Aorta (tissue), 5 donors: ENCODE data around the gene MARS1. TPM values are rescaled to one million over a fixed set of nuclear protein-coding genes. Genes with fewer than 3 reads are reported as not detected.
"Not testable (repeated sequence)": the region's sequence is repeated elsewhere in the genome, so short reads cannot be mapped to it uniquely, and the experiment has no call there.

ENCODE experiments used
- ATAC-seq: fragments of 200-7000 bp; cut with Tn5 transposase; one replicate; pipeline ENCODE4 v1.9.1; 2022; ENCODE audit warnings: moderate library complexity; ENCODE audit not compliant: low FRiP score
- DNase-seq, 2 donors: peaks; one replicate each; pipeline ENCODE4 v3.0.0-alpha.2; 2020
- H3K27ac ChIP-seq, 2 donors: one replicate each; pipeline ENCODE4 v1.5.1; 2013; ENCODE audit warnings: low read length in 2 of 2, mild to moderate bottlenecking in 2 of 2, moderate library complexity in 2 of 2, control low read depth in 1 of 2, inconsistent platforms in 1 of 2, low read depth in 1 of 2
- H3K27me3 ChIP-seq, 2 donors: one replicate each; pipeline ENCODE4 v1.6.1; 2013; ENCODE audit warnings: control low read depth in 1 of 2, low read length in 1 of 2, mild to moderate bottlenecking in 1 of 2, moderate library complexity in 1 of 2; ENCODE audit not compliant: insufficient read depth in 2 of 2, control insufficient read depth in 1 of 2
- H3K36me3 ChIP-seq, 2 donors: one replicate each; pipeline ENCODE4 v1.6.1; 2013; ENCODE audit warnings: control low read depth in 1 of 2, low read length in 1 of 2, mild to moderate bottlenecking in 1 of 2; ENCODE audit not compliant: insufficient read depth in 2 of 2, control insufficient read depth in 1 of 2
- H3K4me1 ChIP-seq, 2 donors: one replicate each; pipeline ENCODE4 v1.6.1; 2013; ENCODE audit warnings: low read length in 2 of 2, control low read depth in 1 of 2, mild to moderate bottlenecking in 1 of 2, moderate library complexity in 1 of 2; ENCODE audit not compliant: insufficient read depth in 2 of 2, control insufficient read depth in 1 of 2
- H3K4me3 ChIP-seq, 2 donors: one replicate each; pipeline ENCODE4 v1.5.1; 2013; ENCODE audit warnings: low read length in 2 of 2, control low read depth in 1 of 2, mild to moderate bottlenecking in 1 of 2
- H3K9me3 ChIP-seq: one replicate; pipeline ENCODE4 v1.6.1; 2013; ENCODE audit warnings: mild to moderate bottlenecking, low read length; ENCODE audit not compliant: control insufficient read depth
- WGBS, 2 donors: extraction: QIAGEN DNeasy Blood & Tissue Kit; methylation state at CpG; one replicate each; pipeline ENCODE4 v1.1.7; 2013; 5-methylcytosine and 5-hydroxymethylcytosine counted together
- intact Hi-C, 2 donors: fragments of 100-400 bp; cut with DNase I; formaldehyde crosslinking; loops; one replicate each; pipeline versions ENCODE4 v1.14.2 to v1.15.0; 2022
- polyA plus RNA-seq, 2 donors: library from polyadenylated mRNA; stranded (reverse); fragments of 200-250 nt; gene quantifications; one replicate each; pipeline ENCODE4 v1.2.3, GENCODE V29; 2013
- total RNA-seq, 2 donors: library from RNA; stranded (reverse); fragmentation: NEBNext Ultra II Directional; extraction: Animal tissue kit (Norgen Biotek cat#: 25700); gene quantifications; one replicate each; pipeline ENCODE4 v1.2.1, GENCODE V29; 2021
- donor health status: healthy with polysubstance abuse.
- donor health status: Bipolar disorder and iron deficiency.
- donor health status: DM: no; HTN: no; CAD: no.
- donor health status: DM: no; HTN: no; CAD: no.
- donor health status: DM: yes; HTN: yes; CAD: no.

Gene MARS1
- total and polyA plus RNA-seq, 4 donors: 34.9 to 136 (median 107) TPM

DNA sequence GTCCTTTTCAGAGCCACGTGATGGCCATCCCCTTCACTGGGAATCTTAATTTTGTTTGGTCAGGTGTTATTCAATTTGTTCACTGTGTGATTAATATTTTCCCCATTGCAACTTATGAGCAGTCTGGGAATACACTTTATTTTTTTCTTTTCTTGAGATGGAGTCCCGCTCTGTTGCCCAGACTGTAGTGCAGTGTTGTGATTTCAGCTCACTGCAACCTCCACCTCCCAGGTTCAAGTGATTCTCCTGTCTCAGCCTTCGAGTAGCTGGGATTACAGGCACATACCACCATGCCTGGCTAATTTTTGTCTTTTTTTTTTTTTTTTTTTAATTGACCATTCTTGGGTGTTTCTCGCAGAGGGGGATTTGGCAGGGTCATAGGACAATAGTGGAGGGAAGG is 18.7 kb downstream of the MARS1 start:
- H3K9me3 ChIP-seq, intact Hi-C loops, H3K27ac ChIP-seq, ATAC-seq, DNase-seq, H3K27me3 ChIP-seq, H3K4me3 ChIP-seq, H3K36me3 ChIP-seq, H3K4me1 ChIP-seq: not testable (repeated sequence)
- 94 to 99% methylated on average over 3 to 4 of the region's 4 CpGs for WGBS, 2 donors

DNA sequence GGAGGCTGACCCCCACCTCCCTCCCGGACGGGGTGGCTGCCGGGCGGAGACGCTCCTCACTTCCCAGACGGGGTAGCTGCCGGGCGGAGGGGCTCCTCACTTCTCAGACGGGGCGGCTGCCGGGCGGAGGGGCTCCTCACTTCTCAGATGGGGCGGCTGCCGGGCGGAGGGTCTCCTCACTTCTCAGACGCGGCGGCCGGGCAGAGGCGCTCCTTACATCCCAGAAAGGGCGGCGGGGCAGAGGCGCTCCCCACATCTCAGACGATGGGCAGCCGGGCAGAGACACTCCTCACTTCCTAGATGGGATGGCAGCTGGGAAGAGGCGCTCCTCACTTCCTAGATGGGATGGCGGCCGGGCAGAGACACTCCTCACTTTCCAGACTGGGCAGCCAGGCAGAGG is 19.9 kb downstream of the MARS1 start:
- WGBS, 2 donors: 97 to 100% methylated on average over 3 to 28 of the region's 28 CpGs
- H3K4me3 ChIP-seq: not testable (repeated sequence)

DNA sequence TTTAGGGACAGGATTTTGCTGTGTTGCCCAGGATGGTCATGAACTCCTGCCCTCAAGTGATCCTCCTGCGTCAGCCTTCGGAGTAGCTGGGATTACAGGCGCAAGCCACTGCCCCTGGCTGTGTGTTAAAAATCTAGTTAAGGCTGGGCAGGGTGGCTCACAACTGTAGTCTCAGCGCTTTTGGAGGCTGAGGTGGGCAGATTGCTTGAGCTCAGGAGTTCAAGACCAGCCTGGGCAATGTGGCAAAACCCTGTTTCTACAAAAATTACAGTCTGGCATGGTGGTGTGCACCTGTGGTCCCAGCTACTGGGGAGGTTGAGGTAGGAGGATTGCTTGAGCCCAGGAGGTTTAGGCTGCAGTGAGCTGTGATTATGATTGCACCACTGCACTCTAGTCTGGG is 23.3 kb downstream of the MARS1 start:
- intact Hi-C loops: no loop called here
- peaks cover 7 to 13% of the 10 kb centered on the region in 2 donors for H3K36me3 ChIP-seq
- no peaks in the 10 kb centered on the region for H3K27me3 ChIP-seq
- WGBS, 2 donors: 94 to 97% methylated on average over 4 of the region's 4 CpGs
- DNase-seq (no peak), ATAC-seq (no peak)
- no peak overlapping the region for H3K27ac ChIP-seq
- H3K9me3 ChIP-seq: no peaks in the 10 kb centered on the region
- no peaks in the 10 kb centered on the region for H3K4me1 ChIP-seq
- no peak overlapping the region for H3K4me3 ChIP-seq

More for the DNA sequence above, 19.9 kb downstream of the MARS1 start:
- H3K27ac ChIP-seq, H3K9me3 ChIP-seq, H3K36me3 ChIP-seq, H3K27me3 ChIP-seq, H3K4me1 ChIP-seq, ATAC-seq, intact Hi-C loops, DNase-seq: not testable (repeated sequence)

DNA sequence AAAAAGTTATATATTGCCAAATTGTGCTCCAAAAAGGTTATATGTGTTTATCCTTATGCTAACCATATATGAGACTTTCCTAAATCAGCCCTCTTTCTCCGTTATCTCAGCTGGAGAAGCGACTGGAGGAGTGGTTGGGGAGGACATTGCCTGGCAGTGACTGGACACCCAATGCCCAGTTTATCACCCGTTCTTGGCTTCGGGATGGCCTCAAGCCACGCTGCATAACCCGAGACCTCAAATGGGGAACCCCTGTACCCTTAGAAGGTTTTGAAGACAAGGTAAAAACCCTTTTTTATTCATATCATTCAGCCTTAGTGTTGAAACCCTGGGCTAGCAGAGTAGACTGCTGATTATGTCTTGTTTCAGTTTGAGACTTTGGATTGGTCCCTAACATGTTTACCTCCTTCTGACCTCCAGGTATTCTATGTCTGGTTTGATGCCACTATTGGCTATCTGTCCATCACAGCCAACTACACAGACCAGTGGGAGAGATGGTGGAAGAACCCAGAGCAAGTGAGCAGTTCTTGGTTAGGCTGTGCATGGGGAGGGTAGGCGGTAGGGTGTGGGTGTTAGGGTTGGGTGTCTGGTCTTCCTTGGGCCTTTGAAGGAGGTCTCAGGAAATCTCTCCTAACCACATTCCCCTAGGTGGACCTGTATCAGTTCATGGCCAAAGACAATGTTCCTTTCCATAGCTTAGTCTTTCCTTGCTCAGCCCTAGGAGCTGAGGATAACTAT is 23.9 kb downstream of the MARS1 start:
- WGBS, 2 donors: 90 to 95% methylated on average over 7 of the region's 7 CpGs
- H3K36me3 ChIP-seq: peaks cover 7 to 15% of the 10 kb centered on the region in 2 donors
- no peak overlapping the region for H3K27ac ChIP-seq
- H3K4me1 ChIP-seq: no peaks in the 10 kb centered on the region
- no peak for ATAC-seq
- no peaks in the 10 kb centered on the region for H3K27me3 ChIP-seq
- no peak for DNase-seq
- H3K4me3 ChIP-seq: no peak overlapping the region
- no peaks in the 10 kb centered on the region for H3K9me3 ChIP-seq
- intact Hi-C loops: no loop called here

DNA sequence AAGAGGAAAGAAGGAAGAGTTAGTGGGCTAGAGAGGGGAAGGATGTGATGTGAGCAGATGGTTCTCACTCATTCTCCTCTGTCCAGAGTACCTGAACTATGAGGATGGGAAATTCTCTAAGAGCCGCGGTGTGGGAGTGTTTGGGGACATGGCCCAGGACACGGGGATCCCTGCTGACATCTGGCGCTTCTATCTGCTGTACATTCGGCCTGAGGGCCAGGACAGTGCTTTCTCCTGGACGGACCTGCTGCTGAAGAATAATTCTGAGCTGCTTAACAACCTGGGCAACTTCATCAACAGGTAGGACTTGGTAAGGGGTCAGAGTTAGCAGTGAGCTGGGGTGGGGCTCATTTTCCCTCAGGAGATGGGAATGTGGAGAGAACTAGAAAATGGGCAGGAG is 24.8 kb downstream of the MARS1 start:
- WGBS, 2 donors: 91 to 93% methylated on average over 6 of the region's 6 CpGs
- no peaks in the 10 kb centered on the region for H3K9me3 ChIP-seq
- peaks cover 7 to 19% of the 10 kb centered on the region in 2 donors for H3K36me3 ChIP-seq
- intact Hi-C loops: no loop called here
- DNase-seq (no peak), ATAC-seq (no peak)
- no peaks in the 10 kb centered on the region for H3K27me3 ChIP-seq
- no peak overlapping the region for H3K4me3 ChIP-seq
- H3K4me1 ChIP-seq: no peaks in the 10 kb centered on the region
- no peak overlapping the region for H3K27ac ChIP-seq

DNA sequence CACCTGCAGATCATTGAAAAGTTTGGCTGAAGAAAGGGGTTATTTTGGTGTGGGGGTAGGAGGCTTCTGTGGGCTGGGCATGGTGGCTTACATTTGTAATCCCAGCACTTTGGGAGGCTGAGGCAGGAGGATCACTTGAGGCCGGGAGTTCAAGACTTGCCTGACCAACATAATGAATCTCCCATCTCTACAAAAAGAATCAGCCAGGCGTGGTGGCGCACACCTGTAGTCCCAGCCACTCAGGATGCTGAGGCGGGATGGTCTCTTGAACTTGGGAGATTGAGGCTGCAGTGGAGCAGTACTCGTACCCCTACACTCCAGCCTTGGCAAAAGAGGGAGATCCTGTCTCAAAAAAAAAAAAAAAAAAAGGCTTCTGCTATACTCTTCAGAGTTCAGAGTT is 25.4 kb downstream of the MARS1 start:
- 91 to 94% methylated on average over 5 of the region's 5 CpGs for WGBS, 2 donors
- Histone ChIP-seq H3K9me3 (no peaks in the 10 kb centered on the region), H3K4me1 (peaks cover 0 to under 1% of the 10 kb centered on the region in 2 donors), H3K27ac (no peak overlapping the region), H3K4me3 (no peak overlapping the region), H3K36me3 (peaks cover 7 to 19% of the 10 kb centered on the region in 2 donors), H3K27me3 (no peaks in the 10 kb centered on the region)
- intact Hi-C loops: no loop called here
- ATAC-seq (no peak), DNase-seq (no peak)

DNA sequence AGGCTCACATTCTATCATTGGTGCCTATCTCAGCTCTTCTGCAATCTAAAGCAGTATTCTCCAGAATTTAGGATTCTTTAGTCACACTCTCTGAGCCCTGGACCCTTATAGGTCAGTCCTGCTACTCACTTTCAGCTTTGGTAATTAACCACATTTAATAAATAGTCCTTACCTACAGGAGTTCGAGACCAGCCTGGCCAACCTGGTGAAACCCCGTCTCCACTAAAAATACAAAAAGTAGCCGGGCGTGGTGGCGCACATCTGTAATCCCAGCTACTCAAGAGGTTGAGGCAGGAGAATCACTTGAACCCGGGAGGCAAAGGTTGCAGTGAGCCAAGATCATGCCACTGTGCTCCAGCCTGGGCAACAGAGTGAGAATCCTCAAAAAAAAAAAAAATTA is 25.8 kb downstream of the MARS1 start:
- ATAC-seq, intact Hi-C loops, DNase-seq, H3K4me1 ChIP-seq, H3K27ac ChIP-seq, H3K4me3 ChIP-seq, H3K9me3 ChIP-seq, H3K27me3 ChIP-seq: not testable (repeated sequence)
- WGBS, 2 donors: 93 to 95% methylated on average over 6 of the region's 6 CpGs
- peaks cover 7 to 19% of the 10 kb centered on the region in 2 donors for H3K36me3 ChIP-seq

DNA sequence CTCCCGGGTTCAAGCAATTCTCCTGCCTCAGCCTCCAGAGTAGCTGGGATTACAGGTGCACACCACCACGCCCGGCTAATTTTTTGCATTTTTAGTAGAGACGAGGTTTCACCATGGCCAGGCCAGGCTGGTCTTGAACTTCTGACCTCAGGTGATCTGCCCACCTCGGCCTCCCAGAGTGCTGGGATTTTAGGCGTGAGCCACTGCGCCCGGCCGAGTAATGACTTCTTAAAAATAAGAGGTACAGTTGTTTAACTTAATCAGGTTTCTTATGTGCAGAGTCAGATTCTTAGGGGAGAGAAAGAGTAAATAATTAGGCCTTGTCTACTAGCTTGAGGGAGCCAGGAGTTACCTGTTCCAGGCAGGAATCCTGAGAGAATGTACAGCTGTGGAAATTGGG is 26.4 kb downstream of the MARS1 start:
- H3K4me1 ChIP-seq, H3K9me3 ChIP-seq, ATAC-seq, intact Hi-C loops, H3K27me3 ChIP-seq, DNase-seq, H3K27ac ChIP-seq, H3K4me3 ChIP-seq: not testable (repeated sequence)
- peaks cover 7 to 19% of the 10 kb centered on the region in 2 donors for H3K36me3 ChIP-seq
- WGBS, 2 donors: 89% methylated on average over 9 of the region's 9 CpGs

DNA sequence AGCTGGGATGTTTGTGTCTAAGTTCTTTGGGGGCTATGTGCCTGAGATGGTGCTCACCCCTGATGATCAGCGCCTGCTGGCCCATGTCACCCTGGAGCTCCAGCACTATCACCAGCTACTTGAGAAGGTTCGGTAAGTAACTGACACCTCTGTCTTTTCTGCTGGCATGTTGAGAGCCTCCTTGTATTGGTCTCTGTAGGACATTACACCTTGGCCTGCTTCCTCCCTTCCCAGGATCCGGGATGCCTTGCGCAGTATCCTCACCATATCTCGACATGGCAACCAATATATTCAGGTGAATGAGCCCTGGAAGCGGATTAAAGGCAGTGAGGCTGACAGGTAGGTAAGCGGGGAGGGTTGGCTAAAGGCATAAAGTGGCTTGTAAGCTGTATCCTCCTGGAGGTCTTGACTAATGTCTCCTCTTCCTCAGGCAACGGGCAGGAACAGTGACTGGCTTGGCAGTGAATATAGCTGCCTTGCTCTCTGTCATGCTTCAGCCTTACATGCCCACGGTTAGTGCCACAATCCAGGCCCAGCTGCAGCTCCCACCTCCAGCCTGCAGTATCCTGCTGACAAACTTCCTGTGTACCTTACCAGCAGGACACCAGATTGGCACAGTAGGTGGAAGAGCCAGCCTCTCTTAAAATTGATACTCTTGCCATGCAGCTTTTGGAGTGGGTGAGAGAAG is 27.0 kb downstream of the MARS1 start:
- DNase-seq (no peak), ATAC-seq (no peak)
- H3K4me3 ChIP-seq: no peak overlapping the region
- peaks cover 7 to 19% of the 10 kb centered on the region in 2 donors for H3K36me3 ChIP-seq
- H3K27ac ChIP-seq: no peak overlapping the region
- H3K9me3 ChIP-seq: no peaks in the 10 kb centered on the region
- intact Hi-C loops: no loop called here
- no peaks in the 10 kb centered on the region for H3K27me3 ChIP-seq
- WGBS, 2 donors: 83 to 85% methylated on average over 9 of the region's 9 CpGs
- H3K4me1 ChIP-seq: peaks cover 0 to 1% of the 10 kb centered on the region in 2 donors
